GM21528 (cell line): Measurements from ENCODE around the gene MOAP1.
"Not testable (repeated sequence)": the region's sequence is repeated elsewhere in the genome, so short reads cannot be mapped to it uniquely, and the experiment has no call there.

ENCODE experiments used
- ATAC-seq: cut with Tn5 transposase; IDR thresholded peaks from one replicate; pipeline ENCODE4 v1.9.1; 2021; ENCODE audit warnings: mild to moderate bottlenecking, moderate library complexity; ENCODE audit not compliant: unreplicated experiment, low FRiP score

The MOAP1 gene, protein sequence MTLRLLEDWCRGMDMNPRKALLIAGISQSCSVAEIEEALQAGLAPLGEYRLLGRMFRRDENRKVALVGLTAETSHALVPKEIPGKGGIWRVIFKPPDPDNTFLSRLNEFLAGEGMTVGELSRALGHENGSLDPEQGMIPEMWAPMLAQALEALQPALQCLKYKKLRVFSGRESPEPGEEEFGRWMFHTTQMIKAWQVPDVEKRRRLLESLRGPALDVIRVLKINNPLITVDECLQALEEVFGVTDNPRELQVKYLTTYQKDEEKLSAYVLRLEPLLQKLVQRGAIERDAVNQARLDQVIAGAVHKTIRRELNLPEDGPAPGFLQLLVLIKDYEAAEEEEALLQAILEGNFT

GRCh38 chr14:93184391-93185348, at the start of gene MOAP1, which contains the start of gene LYSET:
Gene MOAP1, minus strand, starts transcription at chr14:93184897. Its CDS starts 655 bp downstream, at chr14:93184242.
Gene LYSET, plus strand, starts transcription at chr14:93185317. Its CDS starts 89 bp downstream, at chr14:93185406.
- peak; percentile 82 for ATAC-seq

- ATAC-seq: not testable (repeated sequence)
These were observed 48.4 kb upstream of the MOAP1 start for GRCh38 chr14:93233078-93233477.

GRCh38 chr14:93232159-93232558, 47.5 kb upstream of the MOAP1 start:
- ATAC-seq: no peak

- ATAC-seq: no peak
These were observed 46.7 kb upstream of the MOAP1 start for GRCh38 chr14:93231129-93231979.

DNA sequence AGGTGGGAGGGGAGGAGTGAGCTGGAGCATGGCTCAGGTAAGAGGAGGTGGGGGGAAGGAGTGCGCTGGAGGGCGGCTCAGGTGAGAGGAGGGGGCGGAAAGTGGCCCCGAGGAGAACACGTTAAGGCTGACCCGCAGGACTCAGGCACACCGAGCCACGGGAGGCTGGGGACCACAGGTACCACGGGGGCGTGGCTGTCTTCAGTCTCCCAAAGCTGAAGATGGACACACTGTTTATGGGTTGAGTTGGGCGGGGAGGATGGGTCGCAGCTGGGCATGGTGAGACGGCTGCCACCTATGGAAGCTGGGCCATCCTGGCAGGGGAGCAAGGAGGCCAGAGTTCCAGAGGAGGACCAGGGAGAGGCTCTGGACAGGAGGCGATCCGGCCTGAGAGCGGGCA, 45.8 kb upstream of the MOAP1 start:
- no peak for ATAC-seq

- ATAC-seq: no peak
These were observed 43.9 kb upstream of the MOAP1 start for GRCh38 chr14:93228550-93228949.

GRCh38 chr14:93223565-93223964, 38.9 kb upstream of the MOAP1 start:
- ATAC-seq: no peak

- ATAC-seq: no peak
These were observed 35.8 kb upstream of the MOAP1 start for GRCh38 chr14:93220509-93220908.

- peak; percentile 70 for ATAC-seq
These were observed 34.5 kb upstream of the MOAP1 start for GRCh38 chr14:93219103-93219726.

GRCh38 chr14:93214598-93214997, 29.9 kb upstream of the MOAP1 start:
- ATAC-seq: no peak

DNA sequence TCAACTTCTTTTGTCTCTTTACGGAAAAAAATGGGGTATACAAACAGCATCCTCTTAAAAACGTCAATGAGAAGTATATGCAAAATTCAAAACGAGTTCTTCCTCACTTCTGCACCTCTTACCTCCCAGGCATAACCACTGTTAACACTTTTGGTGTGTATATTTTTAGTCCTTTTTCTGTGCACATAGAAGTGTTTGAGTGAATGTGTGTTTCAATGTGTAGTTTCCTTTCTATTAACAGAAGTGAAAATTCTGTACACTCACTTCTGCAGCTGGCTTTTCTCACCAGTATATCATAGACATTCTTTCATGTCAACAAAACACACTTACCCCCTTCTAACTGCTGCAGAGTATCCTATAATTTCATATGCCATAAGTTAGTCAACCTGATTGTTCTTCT, 27.7 kb upstream of the MOAP1 start:
- peak; percentile 43 for ATAC-seq

- ATAC-seq: peak; percentile 46
These were observed 23.0 kb upstream of the MOAP1 start for GRCh38 chr14:93207468-93208308.

- peak; percentile 83 for ATAC-seq
These were observed 22.2 kb upstream of the MOAP1 start, which contains the start of the genes GON7 and UBR7 for GRCh38 chr14:93206793-93207467. Gene GON7, minus strand, starts transcription at chr14:93207065. Its CDS starts 28 bp downstream, at chr14:93207037. Gene UBR7, plus strand, starts transcription at chr14:93207256. Its CDS starts 36 bp downstream, at chr14:93207292.

GRCh38 chr14:93201155-93201704, 16.5 kb upstream of the MOAP1 start:
- no peak for ATAC-seq

- ATAC-seq: no peak
These were observed 15.9 kb upstream of the MOAP1 start for GRCh38 chr14:93200553-93200952.

DNA sequence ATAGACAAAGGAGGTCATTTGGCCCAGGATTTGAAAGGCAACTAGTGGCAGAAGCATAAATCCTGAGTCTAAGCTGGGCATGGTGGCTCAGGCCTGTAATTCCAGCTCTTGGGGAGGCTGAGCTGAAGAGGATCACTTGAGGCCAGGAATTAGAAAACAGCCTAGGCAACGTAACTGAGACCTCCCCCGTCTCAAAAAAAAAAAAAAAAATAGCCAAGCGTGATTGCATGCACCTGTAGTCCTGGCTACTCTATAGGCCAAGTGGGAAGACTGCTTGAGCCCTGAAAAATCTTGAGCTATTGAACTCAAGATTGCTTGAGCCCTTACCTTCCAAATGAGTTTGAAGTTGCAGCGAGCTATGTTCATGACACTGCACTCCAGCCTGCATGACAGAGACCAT, 14.3 kb upstream of the MOAP1 start:
- ATAC-seq: no peak

DNA sequence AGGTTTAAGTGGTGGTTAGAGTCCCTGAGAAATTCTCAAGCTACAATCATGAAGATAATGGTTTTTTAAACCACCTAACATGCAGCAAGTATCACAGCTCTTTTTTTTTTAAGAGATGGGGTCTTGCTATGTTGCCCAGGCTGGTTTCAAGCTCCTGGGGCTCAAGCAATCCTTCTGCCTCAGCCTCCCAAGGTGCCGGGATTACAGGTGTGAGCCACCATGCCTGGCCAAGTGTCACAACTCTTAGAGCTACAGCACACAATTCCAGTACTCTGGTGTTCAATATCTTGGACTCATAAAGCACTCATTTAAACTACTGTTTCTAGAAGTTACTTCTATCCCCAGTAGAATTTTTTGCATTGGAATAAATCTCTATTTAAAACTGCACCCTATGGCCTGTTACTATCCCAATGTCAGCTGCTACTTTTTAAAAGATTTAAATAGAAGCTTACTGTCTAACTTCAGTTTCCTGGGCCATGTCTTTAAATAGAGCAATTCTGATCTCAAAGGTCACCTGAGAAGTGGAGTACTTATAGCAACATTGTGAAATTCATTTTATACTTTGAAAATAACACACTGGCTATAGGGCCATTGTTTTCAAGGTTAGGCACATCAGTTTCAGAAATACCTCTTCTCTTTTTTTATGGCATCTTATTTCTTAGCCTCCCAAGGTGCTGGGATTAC, 10.8 kb upstream of the MOAP1 start:
- ATAC-seq: no peak
